Osteocyte (in vitro differentiated cells): ENCODE data around the gene PEMT. TPM values are rescaled to one million over a fixed set of nuclear protein-coding genes. Genes with fewer than 3 reads are reported as not detected.

Experiments used
- DNase-seq: peaks from one replicate; pipeline ENCODE4 v3.0.0; 2021; ENCODE audit warnings: mixed read lengths; ENCODE audit not compliant: unreplicated experiment; ENCODE audit errors: extremely low spot score
- H3K27ac Mint-ChIP-seq: one replicate; pipeline ENCODE4 v1.8.0; 2021; ENCODE audit warnings: mild to moderate bottlenecking, mixed read lengths; ENCODE audit not compliant: unreplicated experiment
- H3K27me3 Mint-ChIP-seq: one replicate; pipeline ENCODE4 v1.8.0; 2021; ENCODE audit warnings: mixed read lengths; ENCODE audit not compliant: unreplicated experiment
- H3K36me3 Mint-ChIP-seq: one replicate; pipeline ENCODE4 v1.8.0; 2021; ENCODE audit warnings: mixed read lengths; ENCODE audit not compliant: unreplicated experiment
- H3K4me1 Mint-ChIP-seq: one replicate; pipeline ENCODE4 v1.8.0; 2021; ENCODE audit warnings: mixed read lengths; ENCODE audit not compliant: unreplicated experiment
- H3K4me3 Mint-ChIP-seq: one replicate; pipeline ENCODE4 v1.8.0; 2021; ENCODE audit warnings: mild to moderate bottlenecking, moderate library complexity, mixed read lengths; ENCODE audit not compliant: unreplicated experiment
- H3K9me3 Mint-ChIP-seq: one replicate; pipeline ENCODE4 v1.8.0; 2021; ENCODE audit warnings: mixed read lengths; ENCODE audit not compliant: unreplicated experiment
- CTCF ChIP-seq: fragments of 200-600 bp; sonication (generic); IDR thresholded peaks from 2 replicates; pipeline ENCODE4 v1.5.0; 2021; ENCODE audit warnings: antibody characterized with exemption, mild to moderate bottlenecking, moderate library complexity
- total RNA-seq: library from RNA; stranded (reverse); gene quantifications from 2 replicates; pipeline ENCODE4 v1.2.1, GENCODE V29; 2021

The PEMT gene
- total RNA-seq, 1 donor from 2014 or later = 25.6 TPM

GRCh38 chr17:17565471-17566339, 25.8 kb downstream of the PEMT start:
- peak overlapping the region; percentile 34 for H3K27ac Mint-ChIP-seq
- H3K4me1 Mint-ChIP-seq = peaks cover 16% of the 10 kb centered on the region
- no peak for TF ChIP-seq CTCF
- no peaks in the 10 kb centered on the region for H3K27me3 Mint-ChIP-seq
- H3K4me3 Mint-ChIP-seq = no peak overlapping the region
- H3K9me3 Mint-ChIP-seq = no peaks in the 10 kb centered on the region
- H3K36me3 Mint-ChIP-seq = no peaks in the 10 kb centered on the region
- DNase-seq = no peak

- Mint-ChIP-seq H3K36me3 (no peaks in the 10 kb centered on the region), H3K4me3 (no peak overlapping the region), H3K27me3 (no peaks in the 10 kb centered on the region), H3K9me3 (no peaks in the 10 kb centered on the region), H3K27ac (no peak overlapping the region), H3K4me1 (peaks cover 16% of the 10 kb centered on the region)
- DNase-seq = no peak
- TF ChIP-seq CTCF = no peak
Measured at GRCh38 chr17:17564896-17565295, 26.6 kb downstream of the PEMT start.

DNA sequence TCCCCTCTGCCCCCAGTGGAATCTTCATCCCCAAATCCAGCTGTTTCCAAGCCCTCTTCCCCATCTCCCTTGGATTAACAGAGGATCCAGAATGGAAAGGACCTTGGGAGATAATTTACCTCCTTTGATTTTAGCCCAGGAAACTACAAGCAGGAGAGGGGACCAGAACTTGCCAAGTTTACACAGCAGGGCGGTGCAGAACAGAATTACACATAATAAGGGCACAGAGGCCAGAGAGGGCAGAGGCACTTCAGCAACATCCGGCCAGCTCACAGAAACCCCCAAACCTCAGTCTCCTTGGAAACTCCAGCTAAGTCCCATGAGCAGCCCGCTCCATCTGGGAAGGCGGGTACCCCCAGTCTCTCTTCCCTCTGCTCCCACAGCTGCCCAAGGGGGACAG, 27.2 kb downstream of the PEMT start:
- H3K4me1 Mint-ChIP-seq = peaks cover 16% of the 10 kb centered on the region
- no peak for TF ChIP-seq CTCF
- H3K4me3 Mint-ChIP-seq = no peak overlapping the region
- H3K27me3 Mint-ChIP-seq = no peaks in the 10 kb centered on the region
- no peak for DNase-seq
- H3K36me3 Mint-ChIP-seq = no peaks in the 10 kb centered on the region
- no peak overlapping the region for H3K27ac Mint-ChIP-seq
- no peaks in the 10 kb centered on the region for H3K9me3 Mint-ChIP-seq

- TF ChIP-seq CTCF = no peak
- no peak overlapping the region for H3K4me3 Mint-ChIP-seq
- no peaks in the 10 kb centered on the region for H3K36me3 Mint-ChIP-seq
- DNase-seq = no peak
- H3K27ac Mint-ChIP-seq = no peak overlapping the region
- H3K4me1 Mint-ChIP-seq = peaks cover 16% of the 10 kb centered on the region
- no peaks in the 10 kb centered on the region for H3K27me3 Mint-ChIP-seq
- no peaks in the 10 kb centered on the region for H3K9me3 Mint-ChIP-seq
Measured at GRCh38 chr17:17563530-17563929, 28.0 kb downstream of the PEMT start.

DNA sequence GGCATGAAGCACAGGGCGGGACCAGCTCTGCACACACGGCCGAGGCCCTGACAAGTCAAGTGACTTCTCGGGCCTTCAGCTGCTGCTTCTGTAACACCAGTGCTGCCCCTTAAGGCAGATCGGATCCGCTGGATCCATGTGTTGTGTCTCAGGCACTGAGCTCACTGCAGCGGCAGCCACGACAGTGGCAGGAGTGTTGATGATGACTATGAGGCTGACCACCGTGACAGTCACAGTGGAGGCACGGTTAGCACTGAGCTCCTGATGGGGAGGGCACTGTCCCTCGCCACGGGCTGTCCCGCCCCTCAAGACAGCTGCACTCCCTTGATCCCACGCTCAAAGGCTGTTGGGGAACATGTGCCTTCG, 29.4 kb downstream of the PEMT start:
- DNase-seq = no peak
- no peak for TF ChIP-seq CTCF
- peaks cover 16% of the 10 kb centered on the region for H3K4me1 Mint-ChIP-seq
- H3K27me3 Mint-ChIP-seq = no peaks in the 10 kb centered on the region
- no peak overlapping the region for H3K4me3 Mint-ChIP-seq
- H3K36me3 Mint-ChIP-seq = no peaks in the 10 kb centered on the region
- H3K9me3 Mint-ChIP-seq = no peaks in the 10 kb centered on the region
- H3K27ac Mint-ChIP-seq = no peak overlapping the region
